Nephron (organoid): ENCODE data around the gene SCFD1.

Experiments used
- H3K27ac Mint-ChIP-seq, 3 experiments: 2 replicates each; pipeline ENCODE4 v1.8.0; 2020; ENCODE audit warnings: mixed read lengths in 3 of 3, mild to moderate bottlenecking in 2 of 3, moderate library complexity in 1 of 3
- H3K27me3 Mint-ChIP-seq: 2 replicates; pipeline ENCODE4 v1.8.0; 2021; ENCODE audit warnings: low read depth, mild to moderate bottlenecking, moderate library complexity, mixed read lengths
- H3K36me3 Mint-ChIP-seq: 2 replicates; pipeline ENCODE4 v1.8.0; 2020; ENCODE audit warnings: low read depth, mixed read lengths
- H3K4me1 Mint-ChIP-seq: 2 replicates; pipeline ENCODE4 v1.8.0; 2020; ENCODE audit warnings: mixed read lengths
- H3K4me3 Mint-ChIP-seq, 3 experiments: 2 replicates each; pipeline ENCODE4 v1.8.0; 2020; ENCODE audit warnings: mild to moderate bottlenecking in 3 of 3, mixed read lengths in 3 of 3, moderate library complexity in 2 of 3
- H3K9me3 Mint-ChIP-seq: 2 replicates; pipeline ENCODE4 v1.8.0; 2020; ENCODE audit warnings: mixed read lengths
- TF ChIP-seq, protein P1 (sequence below), 3 experiments: fragments of 200-600 bp; sonication (generic); IDR thresholded peaks; one replicate each; pipeline ENCODE4 v1.5.0; 2021; ENCODE audit warnings: antibody characterized with exemption in 3 of 3; ENCODE audit not compliant: unreplicated experiment in 3 of 3

SCFD1 gene

DNA sequence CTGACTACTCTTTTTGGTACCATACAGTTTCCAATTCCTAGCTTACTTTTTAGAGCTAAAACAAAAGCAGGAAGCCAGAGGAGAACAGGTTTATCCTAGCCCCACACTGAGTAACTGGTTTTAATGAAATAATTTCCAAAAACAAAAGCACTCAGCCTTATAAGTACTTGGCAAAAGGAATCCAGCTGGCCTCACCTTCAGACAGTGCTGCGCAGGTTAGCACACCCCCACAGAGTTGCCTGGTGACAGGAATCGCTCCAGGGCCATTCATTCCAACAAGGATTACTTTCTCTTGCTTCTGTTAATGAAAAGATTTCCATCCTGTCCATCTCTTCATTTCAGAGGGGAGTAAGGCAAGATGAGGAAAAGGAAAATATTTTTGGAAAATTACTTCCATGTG lies 84.6 kb downstream of the SCFD1 start:
- no peaks in the 10 kb centered on the region for H3K4me1 Mint-ChIP-seq
- H3K9me3 Mint-ChIP-seq: no peaks in the 10 kb centered on the region
- no peak overlapping the region for H3K4me3 Mint-ChIP-seq
- TF ChIP-seq, protein P1, sequence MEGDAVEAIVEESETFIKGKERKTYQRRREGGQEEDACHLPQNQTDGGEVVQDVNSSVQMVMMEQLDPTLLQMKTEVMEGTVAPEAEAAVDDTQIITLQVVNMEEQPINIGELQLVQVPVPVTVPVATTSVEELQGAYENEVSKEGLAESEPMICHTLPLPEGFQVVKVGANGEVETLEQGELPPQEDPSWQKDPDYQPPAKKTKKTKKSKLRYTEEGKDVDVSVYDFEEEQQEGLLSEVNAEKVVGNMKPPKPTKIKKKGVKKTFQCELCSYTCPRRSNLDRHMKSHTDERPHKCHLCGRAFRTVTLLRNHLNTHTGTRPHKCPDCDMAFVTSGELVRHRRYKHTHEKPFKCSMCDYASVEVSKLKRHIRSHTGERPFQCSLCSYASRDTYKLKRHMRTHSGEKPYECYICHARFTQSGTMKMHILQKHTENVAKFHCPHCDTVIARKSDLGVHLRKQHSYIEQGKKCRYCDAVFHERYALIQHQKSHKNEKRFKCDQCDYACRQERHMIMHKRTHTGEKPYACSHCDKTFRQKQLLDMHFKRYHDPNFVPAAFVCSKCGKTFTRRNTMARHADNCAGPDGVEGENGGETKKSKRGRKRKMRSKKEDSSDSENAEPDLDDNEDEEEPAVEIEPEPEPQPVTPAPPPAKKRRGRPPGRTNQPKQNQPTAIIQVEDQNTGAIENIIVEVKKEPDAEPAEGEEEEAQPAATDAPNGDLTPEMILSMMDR (IDR thresholded peaks at IDR 0.05; ENCODE audit: unreplicated experiment in 3 of 3): no peak
- H3K27ac Mint-ChIP-seq: no peak overlapping the region
- H3K36me3 Mint-ChIP-seq: peaks cover 43% of the 10 kb centered on the region
- no peaks in the 10 kb centered on the region for H3K27me3 Mint-ChIP-seq

DNA sequence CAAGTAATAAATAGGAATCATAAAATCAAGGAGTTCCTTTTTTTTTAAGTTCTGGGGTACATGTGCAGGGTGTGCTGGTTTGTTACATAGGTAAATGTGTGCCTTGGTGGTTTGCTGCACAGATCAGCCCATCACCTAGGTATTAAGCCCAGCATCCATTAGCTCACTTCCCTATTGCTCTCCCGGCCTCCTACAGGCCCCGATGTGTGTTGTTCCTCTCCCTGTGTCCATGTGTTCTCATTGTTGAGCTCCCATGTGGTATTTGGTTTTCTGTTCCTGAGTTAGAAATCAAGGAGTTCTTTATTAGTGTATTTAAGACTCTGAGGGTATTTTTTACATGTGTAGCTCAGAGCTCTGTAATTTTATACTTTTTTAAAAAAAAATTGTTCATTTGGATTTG lies 86.0 kb downstream of the SCFD1 start:
- H3K4me1 Mint-ChIP-seq: no peaks in the 10 kb centered on the region
- H3K9me3 Mint-ChIP-seq: no peaks in the 10 kb centered on the region
- TF ChIP-seq, protein P1 (IDR thresholded peaks at IDR 0.05; ENCODE audit: unreplicated experiment in 3 of 3): no peak
- H3K27me3 Mint-ChIP-seq: no peaks in the 10 kb centered on the region
- H3K36me3 Mint-ChIP-seq: peaks cover 42% of the 10 kb centered on the region
- H3K27ac Mint-ChIP-seq: no peak overlapping the region
- no peak overlapping the region for H3K4me3 Mint-ChIP-seq

DNA sequence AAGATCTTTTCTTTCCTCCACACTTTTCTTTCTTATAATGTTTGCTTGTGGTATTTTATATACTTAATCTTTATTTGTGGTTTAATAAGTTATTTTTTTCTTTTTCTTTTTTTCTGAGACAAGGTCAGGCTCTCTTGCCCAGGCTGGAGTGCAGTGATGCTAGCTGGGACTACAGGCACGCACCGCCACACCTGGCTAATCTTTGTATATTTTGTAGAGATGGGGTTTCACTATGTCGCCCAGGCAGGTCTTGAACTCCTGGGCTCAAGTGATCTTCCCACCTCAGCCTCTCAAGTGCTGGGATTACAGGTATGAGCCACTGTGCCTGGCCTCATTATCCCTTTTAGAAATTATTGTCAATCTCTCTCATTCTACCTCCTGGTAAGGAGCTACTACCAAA lies 87.1 kb downstream of the SCFD1 start:
- H3K4me1 Mint-ChIP-seq: no peaks in the 10 kb centered on the region
- H3K27ac Mint-ChIP-seq: no peak overlapping the region
- H3K9me3 Mint-ChIP-seq: no peaks in the 10 kb centered on the region
- no peaks in the 10 kb centered on the region for H3K27me3 Mint-ChIP-seq
- TF ChIP-seq, protein P1 (IDR thresholded peaks at IDR 0.05; ENCODE audit: unreplicated experiment in 3 of 3): no peak
- H3K36me3 Mint-ChIP-seq: peaks cover 38% of the 10 kb centered on the region
- no peak overlapping the region for H3K4me3 Mint-ChIP-seq

DNA sequence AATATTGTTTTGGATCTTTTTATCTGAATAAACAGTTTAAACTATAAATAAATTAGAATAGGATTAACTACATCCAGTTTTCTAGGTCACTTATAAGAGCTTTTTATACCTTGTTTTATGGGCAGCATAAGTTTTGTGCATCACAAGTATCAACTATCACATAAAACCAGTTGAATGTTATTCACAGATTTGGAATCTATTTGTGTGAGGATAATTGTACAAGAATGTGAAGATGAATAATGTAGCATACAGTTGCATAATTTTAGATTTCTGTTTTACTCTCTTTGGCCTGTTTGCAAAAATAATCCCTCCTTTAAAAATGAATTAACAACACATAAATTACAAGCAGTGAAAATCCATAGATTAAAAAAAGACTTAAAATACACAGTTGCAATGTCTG lies 88.8 kb downstream of the SCFD1 start:
- Mint-ChIP-seq H3K27me3 (no peaks in the 10 kb centered on the region), H3K36me3 (peaks cover 30% of the 10 kb centered on the region), H3K4me1 (no peaks in the 10 kb centered on the region), H3K9me3 (no peaks in the 10 kb centered on the region), H3K4me3 (no peak overlapping the region), H3K27ac (no peak overlapping the region)
- TF ChIP-seq, protein P1 (IDR thresholded peaks at IDR 0.05; ENCODE audit: unreplicated experiment in 3 of 3): no peak

DNA sequence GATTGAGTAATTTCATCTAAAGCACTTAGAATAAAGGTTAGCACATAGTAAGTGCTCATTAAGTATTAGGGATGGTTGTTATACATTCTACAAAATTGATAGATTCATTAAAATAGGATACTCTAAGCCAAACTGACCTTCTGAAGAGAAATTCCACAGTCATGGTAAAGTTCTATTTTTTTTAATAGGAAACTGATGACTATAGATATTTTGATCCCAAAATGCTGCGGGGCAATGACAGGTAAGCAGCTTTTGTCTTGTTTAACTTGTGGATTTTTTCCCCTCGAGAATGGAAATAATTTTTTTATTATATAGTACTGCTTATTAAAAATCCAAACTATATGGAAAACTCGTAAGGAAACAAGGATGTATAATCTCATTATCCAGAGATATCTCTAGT lies 97.0 kb downstream of the SCFD1 start:
- Mint-ChIP-seq H3K27ac (no peak overlapping the region), H3K4me1 (no peaks in the 10 kb centered on the region), H3K36me3 (peaks cover 36% of the 10 kb centered on the region), H3K9me3 (no peaks in the 10 kb centered on the region), H3K4me3 (no peak overlapping the region), H3K27me3 (no peaks in the 10 kb centered on the region)
- TF ChIP-seq, protein P1 (IDR thresholded peaks at IDR 0.05; ENCODE audit: unreplicated experiment in 3 of 3): no peak

DNA sequence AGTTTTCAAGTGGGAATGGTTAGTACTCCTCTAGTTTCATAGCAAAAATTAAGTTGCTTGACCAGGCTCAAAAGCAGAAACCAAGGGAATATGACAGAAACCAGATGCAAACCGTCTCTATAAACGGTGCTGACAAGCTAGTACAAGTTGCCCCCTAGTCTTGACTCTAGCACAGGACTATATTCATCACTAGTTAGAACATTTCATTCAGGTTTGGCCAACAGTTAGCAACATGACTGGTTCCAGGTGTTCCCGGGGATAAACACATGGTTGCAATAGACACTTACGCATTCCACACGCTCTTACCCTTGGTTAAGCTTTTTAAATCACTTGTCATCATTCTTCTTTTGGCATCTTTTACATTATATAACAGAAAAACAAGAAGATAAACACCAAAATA lies 103.6 kb downstream of the SCFD1 start:
- TF ChIP-seq, protein P1 (IDR thresholded peaks at IDR 0.05; ENCODE audit: unreplicated experiment in 3 of 3): no peak
- H3K4me3 Mint-ChIP-seq: no peak overlapping the region
- H3K36me3 Mint-ChIP-seq: peaks cover 75% of the 10 kb centered on the region
- H3K4me1 Mint-ChIP-seq: peaks cover 6% of the 10 kb centered on the region
- peak overlapping the region in 1 of 3 experiments; percentile 20 for H3K27ac Mint-ChIP-seq
- H3K9me3 Mint-ChIP-seq: peaks cover 5% of the 10 kb centered on the region
- H3K27me3 Mint-ChIP-seq: no peaks in the 10 kb centered on the region
